Naive B cell (primary cell): Measurements from ENCODE around the gene OCRL. TPM values are rescaled to one million over a fixed set of nuclear protein-coding genes. Genes with fewer than 3 reads are reported as not detected.

Experiments used
- ATAC-seq, 2 donors: fragments of 150-1000 bp; cut with Tn5 transposase; 2 replicates each; pipeline ENCODE4 v1.10.0; 2021; ENCODE audit warnings: low read depth in 2 of 2, mild to moderate bottlenecking in 2 of 2, moderate library complexity in 2 of 2
- DNase-seq: peaks from one replicate; pipeline ENCODE4 v3.0.0; 2022
- H3K27ac Mint-ChIP-seq, 6 donors: one replicate each; pipeline ENCODE4 v1.8.0; 2020 to 2022; ENCODE audit warnings: mild to moderate bottlenecking in 6 of 6, mixed read lengths in 6 of 6, moderate library complexity in 5 of 6, inconsistent platforms in 2 of 6
- H3K27me3 Mint-ChIP-seq, 3 donors: one replicate each; pipeline ENCODE4 v1.8.0; 2021 to 2022; ENCODE audit warnings: mixed read lengths in 3 of 3, mild to moderate bottlenecking in 1 of 3
- H3K36me3 Mint-ChIP-seq, 2 donors: one replicate each; pipeline ENCODE4 v1.8.0; 2020 to 2022; ENCODE audit warnings: mixed read lengths in 2 of 2, inconsistent platforms in 1 of 2, mild to moderate bottlenecking in 1 of 2
- H3K4me1 Mint-ChIP-seq, 3 donors: one replicate each; pipeline ENCODE4 v1.8.0; 2020 to 2022; ENCODE audit warnings: mixed read lengths in 3 of 3, inconsistent platforms in 1 of 3, mild to moderate bottlenecking in 1 of 3, moderate library complexity in 1 of 3
- H3K4me3 Mint-ChIP-seq, 8 donors: one replicate each; pipeline ENCODE4 v1.8.0; 2020 to 2022; ENCODE audit warnings: mild to moderate bottlenecking in 8 of 8, mixed read lengths in 8 of 8, moderate library complexity in 8 of 8, inconsistent platforms in 2 of 8
- H3K9me3 Mint-ChIP-seq, 7 donors: one replicate each; pipeline ENCODE4 v1.8.0; 2020 to 2022; ENCODE audit warnings: mixed read lengths in 7 of 7, mild to moderate bottlenecking in 5 of 7, inconsistent platforms in 2 of 7, moderate library complexity in 1 of 7
- polyA plus RNA-seq, 6 donors: library from polyadenylated mRNA; unstranded; fragments of 300-500 nt; fragmentation: Illumina TruSeq; gene quantifications; one replicate each; pipeline ENCODE4 v1.2.3, GENCODE V29; 2021; ENCODE audit warnings: low read depth in 6 of 6

The OCRL gene
- polyA plus RNA-seq, 6 donors from 2014 or later, result 0.35 to 1.6 (median 0.97) TPM; not detected in 1

- Mint-ChIP-seq H3K9me3 (peaks cover 0 to 1% (median 0%) of the 10 kb centered on the region in 7 donors), H3K36me3 (no peaks in the 10 kb centered on the region), H3K27me3 (peaks cover 0 to 8% (median 6%) of the 10 kb centered on the region in 3 donors), H3K4me3 (no peak overlapping the region), H3K4me1 (peaks cover 3 to 35% (median 16%) of the 10 kb centered on the region in 3 donors), H3K27ac (no peak overlapping the region)
- peak; percentile 51 for DNase-seq
- peak; percentile 38 to 60 for ATAC-seq
These were observed 66.9 kb downstream of the OCRL start for GRCh38 chrX:129606918-129607317.

GRCh38 chrX:129608496-129608895, 68.4 kb downstream of the OCRL start:
- no peak for ATAC-seq

GRCh38 chrX:129609395-129609794, 69.3 kb downstream of the OCRL start:
- H3K4me3 Mint-ChIP-seq, result no peak overlapping the region
- peaks cover 3 to 23% (median 7%) of the 10 kb centered on the region in 3 donors for H3K4me1 Mint-ChIP-seq
- DNase-seq (no peak), ATAC-seq (no peak)
- no peak overlapping the region for H3K27ac Mint-ChIP-seq
- no peaks in the 10 kb centered on the region for H3K36me3 Mint-ChIP-seq
- H3K9me3 Mint-ChIP-seq, result peaks cover 0 to 1% (median 0%) of the 10 kb centered on the region in 7 donors
- peaks cover 0 to 8% (median 6%) of the 10 kb centered on the region in 3 donors for H3K27me3 Mint-ChIP-seq

More at GRCh38 chrX:129608496-129608895, 68.4 kb downstream of the OCRL start:
- DNase-seq, result no peak
- Mint-ChIP-seq H3K36me3 (no peaks in the 10 kb centered on the region), H3K4me1 (peaks cover 3 to 32% (median 16%) of the 10 kb centered on the region in 3 donors), H3K4me3 (no peak overlapping the region), H3K27ac (peak overlapping the region in 1 of 6 donors; percentile 76), H3K27me3 (peaks cover 0 to 8% (median 6%) of the 10 kb centered on the region in 3 donors), H3K9me3 (peaks cover 0 to 1% (median 0%) of the 10 kb centered on the region in 7 donors)

- H3K4me1 Mint-ChIP-seq, result peaks cover 0 to under 1% (median 0%) of the 10 kb centered on the region in 3 donors
- DNase-seq (no peak), ATAC-seq (no peak)
- H3K9me3 Mint-ChIP-seq, result peaks cover 0 to 1% (median 0%) of the 10 kb centered on the region in 7 donors
- H3K36me3 Mint-ChIP-seq, result no peaks in the 10 kb centered on the region
- H3K27ac Mint-ChIP-seq, result no peak overlapping the region
- H3K27me3 Mint-ChIP-seq, result peaks cover 0 to 8% (median 6%) of the 10 kb centered on the region in 3 donors
- no peak overlapping the region for H3K4me3 Mint-ChIP-seq
These were observed 72.3 kb downstream of the OCRL start for GRCh38 chrX:129612396-129612795.

- Mint-ChIP-seq H3K36me3 (no peaks in the 10 kb centered on the region), H3K27me3 (peaks cover 0 to 3% (median 2%) of the 10 kb centered on the region in 3 donors), H3K9me3 (peaks cover 0 to 3% (median 0%) of the 10 kb centered on the region in 7 donors), H3K4me3 (no peak overlapping the region), H3K4me1 (no peaks in the 10 kb centered on the region), H3K27ac (no peak overlapping the region)
- no peak for DNase-seq
- no peak for ATAC-seq
These were observed 73.5 kb downstream of the OCRL start for GRCh38 chrX:129613596-129613995.

GRCh38 chrX:129614481-129615255, 74.6 kb downstream of the OCRL start:
- no peaks in the 10 kb centered on the region for H3K4me1 Mint-ChIP-seq
- H3K4me3 Mint-ChIP-seq, result no peak overlapping the region
- H3K27ac Mint-ChIP-seq, result no peak overlapping the region
- ATAC-seq (no peak), DNase-seq (no peak)
- H3K36me3 Mint-ChIP-seq, result no peaks in the 10 kb centered on the region
- peaks cover 0 to 3% (median 0%) of the 10 kb centered on the region in 7 donors for H3K9me3 Mint-ChIP-seq
- peaks cover 0 to 5% (median 0%) of the 10 kb centered on the region in 3 donors for H3K27me3 Mint-ChIP-seq

- Mint-ChIP-seq H3K4me1 (no peaks in the 10 kb centered on the region), H3K36me3 (no peaks in the 10 kb centered on the region), H3K27ac (no peak overlapping the region), H3K27me3 (peaks cover 0 to 16% (median 0%) of the 10 kb centered on the region in 3 donors), H3K9me3 (peaks cover 0 to 3% (median 0%) of the 10 kb centered on the region in 7 donors), H3K4me3 (no peak overlapping the region)
- no peak for ATAC-seq
- no peak for DNase-seq
These were observed 77.4 kb downstream of the OCRL start for GRCh38 chrX:129617420-129617819.

- Mint-ChIP-seq H3K4me1 (no peaks in the 10 kb centered on the region), H3K27ac (peak overlapping the region in 1 of 6 donors; percentile 24), H3K27me3 (peaks cover 0 to 25% (median 0%) of the 10 kb centered on the region in 3 donors), H3K4me3 (no peak overlapping the region), H3K9me3 (peaks cover 0 to 3% (median 0%) of the 10 kb centered on the region in 7 donors), H3K36me3 (no peaks in the 10 kb centered on the region)
- no peak for ATAC-seq
- no peak for DNase-seq
These were observed 78.9 kb downstream of the OCRL start for GRCh38 chrX:129618997-129619396.

- DNase-seq (no peak), ATAC-seq (no peak)
- Mint-ChIP-seq H3K27me3 (peaks cover 0 to 28% (median 0%) of the 10 kb centered on the region in 3 donors), H3K9me3 (peaks cover 0 to 3% (median 0%) of the 10 kb centered on the region in 7 donors), H3K36me3 (no peaks in the 10 kb centered on the region), H3K27ac (no peak overlapping the region), H3K4me1 (no peaks in the 10 kb centered on the region), H3K4me3 (no peak overlapping the region)
These were observed 82.8 kb downstream of the OCRL start for GRCh38 chrX:129622757-129623301.

GRCh38 chrX:129626026-129626425, 86.0 kb downstream of the OCRL start:
- no peak for ATAC-seq
- peaks cover 0 to 22% (median 0%) of the 10 kb centered on the region in 3 donors for H3K27me3 Mint-ChIP-seq
- no peak overlapping the region for H3K4me3 Mint-ChIP-seq
- no peak for DNase-seq
- H3K36me3 Mint-ChIP-seq, result no peaks in the 10 kb centered on the region
- no peak overlapping the region for H3K27ac Mint-ChIP-seq
- peaks cover 0 to 2% (median 0%) of the 10 kb centered on the region in 7 donors for H3K9me3 Mint-ChIP-seq
- H3K4me1 Mint-ChIP-seq, result no peaks in the 10 kb centered on the region

GRCh38 chrX:129629837-129630236, 89.8 kb downstream of the OCRL start:
- no peaks in the 10 kb centered on the region for H3K27me3 Mint-ChIP-seq
- H3K27ac Mint-ChIP-seq, result no peak overlapping the region
- ATAC-seq, result no peak
- no peaks in the 10 kb centered on the region for H3K36me3 Mint-ChIP-seq
- no peaks in the 10 kb centered on the region for H3K4me1 Mint-ChIP-seq
- H3K4me3 Mint-ChIP-seq, result no peak overlapping the region
- peaks cover 0 to 2% (median 0%) of the 10 kb centered on the region in 7 donors for H3K9me3 Mint-ChIP-seq
- DNase-seq, result no peak

- ATAC-seq, result no peak
- H3K4me1 Mint-ChIP-seq, result no peaks in the 10 kb centered on the region
- H3K4me3 Mint-ChIP-seq, result no peak overlapping the region
- no peak for DNase-seq
- peak overlapping the region in 1 of 6 donors; percentile 48 for H3K27ac Mint-ChIP-seq
- no peaks in the 10 kb centered on the region for H3K36me3 Mint-ChIP-seq
- H3K9me3 Mint-ChIP-seq, result no peaks in the 10 kb centered on the region
- H3K27me3 Mint-ChIP-seq, result no peaks in the 10 kb centered on the region
These were observed 91.8 kb downstream of the OCRL start for GRCh38 chrX:129631849-129632248.

GRCh38 chrX:129632443-129632842, 92.4 kb downstream of the OCRL start:
- H3K27me3 Mint-ChIP-seq, result no peaks in the 10 kb centered on the region
- ATAC-seq, result no peak
- H3K27ac Mint-ChIP-seq, result no peak overlapping the region

GRCh38 chrX:129634541-129634940, 94.5 kb downstream of the OCRL start:
- DNase-seq, result no peak
- no peaks in the 10 kb centered on the region for H3K36me3 Mint-ChIP-seq

More at GRCh38 chrX:129632443-129632842, 92.4 kb downstream of the OCRL start:
- no peak for DNase-seq
- H3K4me1 Mint-ChIP-seq, result peaks cover 0 to 2% (median under 1%) of the 10 kb centered on the region in 3 donors
- no peaks in the 10 kb centered on the region for H3K36me3 Mint-ChIP-seq
- H3K4me3 Mint-ChIP-seq, result no peak overlapping the region
- H3K9me3 Mint-ChIP-seq, result no peaks in the 10 kb centered on the region

More at GRCh38 chrX:129634541-129634940, 94.5 kb downstream of the OCRL start:
- peaks cover 0 to 7% (median 0%) of the 10 kb centered on the region in 3 donors for H3K27me3 Mint-ChIP-seq
- no peaks in the 10 kb centered on the region for H3K9me3 Mint-ChIP-seq
- no peak for ATAC-seq
- no peak overlapping the region for H3K4me3 Mint-ChIP-seq
- peak overlapping the region in 1 of 6 donors; percentile 28 for H3K27ac Mint-ChIP-seq
- H3K4me1 Mint-ChIP-seq, result peaks cover 0 to 8% (median 4%) of the 10 kb centered on the region in 3 donors
